B cell (primary cell): Measurements from ENCODE around the gene CCDC137. TPM values are rescaled to one million over a fixed set of nuclear protein-coding genes. Genes with fewer than 3 reads are reported as not detected.

Source experiments
- ATAC-seq: fragments of 200-7000 bp; cut with Tn5 transposase; one replicate; pipeline ENCODE4 v1.10.0; 2021; ENCODE audit warnings: low read depth, mild to moderate bottlenecking, moderate number of reproducible peaks, moderate library complexity
- CTCF ChIA-PET: fragments of 350-600 bp; sonication (Branson Sonifier 250); formaldehyde crosslinking; loops from one replicate; lab custom pipeline; 2021; ENCODE audit warnings: antibody characterized with exemption, inconsistent platforms; lab: Charles Lee
- POLR2A ChIA-PET: fragments of 350-600 bp; sonication (Branson Sonifier 250); formaldehyde crosslinking; loops from one replicate; lab custom pipeline; 2021; ENCODE audit warnings: antibody characterized with exemption; lab: Charles Lee
- DNase-seq: peaks from one replicate; pipeline ENCODE4 v3.0.0; 2013
- H2AFZ ChIP-seq: 2 replicates; pipeline ENCODE4 v1.6.1; 2012; ENCODE audit warnings: mild to moderate bottlenecking, low read depth, low read length; ENCODE audit not compliant: insufficient read depth, poor library complexity, severe bottlenecking
- H3K27ac ChIP-seq, 2 donors: 1 replicate in 1 of 2; 2 replicates in 1 of 2; pipeline ENCODE4 v1.5.1; 2012 to 2013; ENCODE audit warnings: low read length in 2 of 2, mild to moderate bottlenecking in 2 of 2, moderate library complexity in 1 of 2
- H3K27me3 ChIP-seq, 4 experiments: fragments of 200-600 bp in 1 of 4; sonication (generic) in 1 of 4; replicated peaks in 1 of 4; 1 replicate in 2 of 4; 2 replicates in 2 of 4; pipeline versions ENCODE4 v1.6.1 to v1.7.0; 2013 to 2016; ENCODE audit warnings: low read length in 3 of 4, mild to moderate bottlenecking in 2 of 4, mixed read lengths in 1 of 4, moderate library complexity in 1 of 4; ENCODE audit not compliant: insufficient read depth in 4 of 4, control insufficient read depth in 3 of 4; ENCODE audit errors: control extremely low read depth in 1 of 4
- H3K36me3 ChIP-seq, 2 experiments: replicated peaks in 1 of 2; 1 replicate in 1 of 2; 2 replicates in 1 of 2; pipeline versions ENCODE4 v1.6.1 to v1.7.1; 2013; ENCODE audit warnings: low read length in 1 of 2; ENCODE audit not compliant: insufficient read depth in 2 of 2, control insufficient read depth in 1 of 2; ENCODE audit errors: control extremely low read depth in 1 of 2, extremely low read depth in 1 of 2
- H3K4me1 ChIP-seq, 2 donors: fragments of 200-600 bp in 1 of 2; sonication (generic) in 1 of 2; 1 replicate in 1 of 2; 2 replicates in 1 of 2; pipeline versions ENCODE4 v1.5.1 to v1.6.1; 2013 to 2017; ENCODE audit warnings: low read length in 2 of 2; ENCODE audit not compliant: control insufficient read depth in 2 of 2, insufficient read depth in 2 of 2
- H3K4me2 ChIP-seq: replicated peaks from 2 replicates; pipeline ENCODE3; 2012; ENCODE audit warnings: mild to moderate bottlenecking, low read depth, low read length; ENCODE audit not compliant: poor library complexity, severe bottlenecking
- H3K4me3 ChIP-seq, 5 experiments: fragments of 200-600 bp in 1 of 5; sonication (generic) in 1 of 5; 1 replicate in 3 of 5; 2 replicates in 2 of 5; pipeline versions ENCODE4 v1.5.1 to v1.7.0; 2011 to 2016; ENCODE audit warnings: low read length in 4 of 5, mild to moderate bottlenecking in 4 of 5, low read depth in 2 of 5, control low read depth in 1 of 5, moderate library complexity in 1 of 5; ENCODE audit not compliant: insufficient read depth in 1 of 5; ENCODE audit errors: control extremely low read depth in 1 of 5, extremely low read depth in 1 of 5
- H3K79me2 ChIP-seq: fragments of 200-600 bp; sonication (generic); one replicate; pipeline ENCODE4 v1.6.0; 2016; ENCODE audit warnings: low read length; ENCODE audit not compliant: control insufficient read depth, insufficient read depth
- H3K9ac ChIP-seq: fragments of 200-600 bp; sonication (generic); 2 replicates; pipeline ENCODE4 v1.6.1; 2017; ENCODE audit warnings: mild to moderate bottlenecking, low read length, moderate library complexity
- H3K9me3 ChIP-seq, 3 donors: one replicate each; pipeline versions ENCODE4 v1.6.1 to v1.7.1; 2013; ENCODE audit warnings: low read length in 2 of 3; ENCODE audit not compliant: control insufficient read depth in 2 of 3, insufficient read depth in 1 of 3; ENCODE audit errors: control extremely low read depth in 1 of 3
- H4K20me1 ChIP-seq: 2 replicates; pipeline ENCODE4 v1.6.0; 2012; ENCODE audit warnings: mild to moderate bottlenecking, low read length; ENCODE audit not compliant: insufficient read depth, control insufficient read depth, poor library complexity, severe bottlenecking
- H3K27ac Mint-ChIP-seq: one replicate; pipeline ENCODE4 v1.8.0; 2021; ENCODE audit warnings: mixed read lengths
- H3K27me3 Mint-ChIP-seq: one replicate; pipeline ENCODE4 v1.8.0; 2021; ENCODE audit warnings: mixed read lengths
- H3K4me1 Mint-ChIP-seq: one replicate; pipeline ENCODE4 v1.8.0; 2021; ENCODE audit warnings: mixed read lengths
- H3K4me3 Mint-ChIP-seq: one replicate; pipeline ENCODE4 v1.8.0; 2021; ENCODE audit warnings: mixed read lengths
- H3K9me3 Mint-ChIP-seq: one replicate; pipeline ENCODE4 v1.8.0; 2022; ENCODE audit warnings: mixed read lengths; ENCODE audit not compliant: insufficient read depth
- EZH2 ChIP-seq: IDR thresholded peaks from 2 replicates; pipeline ENCODE4 v1.6.1; 2012; ENCODE audit warnings: borderline replicate concordance, low read depth, mild to moderate bottlenecking, moderate library complexity, low read length; ENCODE audit not compliant: insufficient read depth, poor library complexity, severe bottlenecking
- WGBS: methylation state at CpG from one replicate; pipeline ENCODE4 v1.1.5; 2013; ENCODE audit warnings: missing lambda C conversion rate; ENCODE audit not compliant: insufficient coverage; 5-methylcytosine and 5-hydroxymethylcytosine counted together
- intact Hi-C: fragments of 100-400 bp; cut with micrococcal nuclease; formaldehyde crosslinking; loops from one replicate; pipeline ENCODE4 v1.10.0; 2022
- polyA plus RNA-seq: library from polyadenylated mRNA; depleted of rRNA; stranded (reverse); fragments of >200 nt; gene quantifications from 2 replicates; pipeline ENCODE4 v1.2.3, GENCODE V29; 2012
- total RNA-seq, 2 donors: library from RNA; stranded (reverse); fragments of 120-200 nt in 1 of 2; gene quantifications; 1 replicate in 1 of 2; 2 replicates in 1 of 2; pipeline versions ENCODE4 v1.2.3 to v1.2.4, GENCODE V29; 2013 to 2022
- TF ChIP-seq, protein P1 (sequence below): fragments of 200-600 bp; IDR thresholded peaks from one replicate; pipeline ENCODE4 v1.8.0; 2022; ENCODE audit warnings: antibody characterized with exemption, mild to moderate bottlenecking

The CCDC137 gene
- total and polyA plus RNA-seq, 2 donors (not counting 1 experiment from before 2014, with no cell fraction given) = 18.8 to 36.0 TPM

- ChIA-PET POLR2A (no interaction called here), CTCF (no interaction called here)
- no peak for DNase-seq
- intact Hi-C loops = no loop called here
- WGBS = 97% methylated on average over 20 of the region's 20 CpGs
- Histone ChIP-seq H3K9ac (no peak overlapping the region), H3K36me3 (peaks cover 0 to 77% of the 10 kb centered on the region in 2 experiments), H3K4me1 (no peaks in the 10 kb centered on the region), H3K27me3 (no peaks in the 10 kb centered on the region), H3K9me3 (no peaks in the 10 kb centered on the region), H3K4me2 (no peak overlapping the region), H3K27ac (no peak overlapping the region), H4K20me1 (peaks cover 74% of the 10 kb centered on the region), H2AFZ (no peak overlapping the region), H3K4me3 (no peak overlapping the region), H3K79me2 (peaks cover 58% of the 10 kb centered on the region)
- no peak for ATAC-seq
- Mint-ChIP-seq H3K27me3 (no peaks in the 10 kb centered on the region), H3K27ac (no peak overlapping the region), H3K9me3 (no peaks in the 10 kb centered on the region), H3K4me3 (no peak overlapping the region), H3K4me1 (peaks cover 4% of the 10 kb centered on the region)
- TF ChIP-seq, protein P1, sequence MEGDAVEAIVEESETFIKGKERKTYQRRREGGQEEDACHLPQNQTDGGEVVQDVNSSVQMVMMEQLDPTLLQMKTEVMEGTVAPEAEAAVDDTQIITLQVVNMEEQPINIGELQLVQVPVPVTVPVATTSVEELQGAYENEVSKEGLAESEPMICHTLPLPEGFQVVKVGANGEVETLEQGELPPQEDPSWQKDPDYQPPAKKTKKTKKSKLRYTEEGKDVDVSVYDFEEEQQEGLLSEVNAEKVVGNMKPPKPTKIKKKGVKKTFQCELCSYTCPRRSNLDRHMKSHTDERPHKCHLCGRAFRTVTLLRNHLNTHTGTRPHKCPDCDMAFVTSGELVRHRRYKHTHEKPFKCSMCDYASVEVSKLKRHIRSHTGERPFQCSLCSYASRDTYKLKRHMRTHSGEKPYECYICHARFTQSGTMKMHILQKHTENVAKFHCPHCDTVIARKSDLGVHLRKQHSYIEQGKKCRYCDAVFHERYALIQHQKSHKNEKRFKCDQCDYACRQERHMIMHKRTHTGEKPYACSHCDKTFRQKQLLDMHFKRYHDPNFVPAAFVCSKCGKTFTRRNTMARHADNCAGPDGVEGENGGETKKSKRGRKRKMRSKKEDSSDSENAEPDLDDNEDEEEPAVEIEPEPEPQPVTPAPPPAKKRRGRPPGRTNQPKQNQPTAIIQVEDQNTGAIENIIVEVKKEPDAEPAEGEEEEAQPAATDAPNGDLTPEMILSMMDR = no peak
- no peak for TF ChIP-seq EZH2
Measured at GRCh38 chr17:81691608-81692007, 25.1 kb downstream of the CCDC137 start.

DNA sequence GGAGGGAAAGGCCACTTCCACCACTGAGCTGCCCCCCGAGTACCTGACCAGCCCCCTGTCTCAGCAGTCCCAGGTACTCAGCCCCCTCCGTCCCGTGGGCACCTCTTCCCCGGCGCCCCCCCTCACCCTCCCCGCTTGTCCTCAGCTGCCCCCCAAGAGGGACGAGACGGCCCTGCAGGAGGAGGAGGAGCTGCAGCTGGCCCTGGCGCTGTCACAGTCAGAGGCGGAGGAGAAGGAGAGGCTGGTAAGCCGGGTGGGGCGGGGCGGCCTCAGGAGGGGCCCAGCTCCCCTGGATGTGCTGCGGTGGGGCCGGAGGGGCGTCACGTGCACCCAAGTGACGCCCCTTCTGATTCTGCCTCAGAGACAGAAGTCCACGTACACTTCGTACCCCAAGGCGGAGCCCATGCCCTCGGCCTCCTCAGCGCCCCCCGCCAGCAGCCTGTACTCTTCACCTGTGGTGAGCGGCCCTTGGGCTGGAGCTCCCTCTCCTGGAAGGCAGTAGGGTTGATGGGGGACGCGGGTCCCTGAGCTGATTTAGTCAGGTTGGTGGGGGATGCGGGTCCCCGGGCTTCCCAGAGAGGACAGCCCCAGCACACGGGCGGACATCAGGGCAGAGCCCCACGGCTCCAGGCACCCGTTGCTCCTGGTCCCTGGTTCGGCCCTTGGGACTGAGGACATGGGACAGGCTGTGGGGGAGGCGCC is 27.1 kb downstream of the CCDC137 start:
- H3K9me3 Mint-ChIP-seq = no peaks in the 10 kb centered on the region
- Histone ChIP-seq H2AFZ (no peak overlapping the region), H3K9ac (no peak overlapping the region), H3K36me3 (peaks cover 0 to 75% of the 10 kb centered on the region in 2 experiments), H3K27ac (no peak overlapping the region), H3K79me2 (peaks cover 47% of the 10 kb centered on the region), H3K9me3 (no peaks in the 10 kb centered on the region), H3K27me3 (no peaks in the 10 kb centered on the region), H3K4me2 (no peak overlapping the region), H4K20me1 (peaks cover 59% of the 10 kb centered on the region), H3K4me3 (no peak overlapping the region), H3K4me1 (no peaks in the 10 kb centered on the region)
- DNase-seq = no peak
- POLR2A ChIA-PET = interaction anchor here (0.6 kb wide), 1 partner anchor 192 kb away, joined by 8 read pairs; no protein-coding TSS in a partner anchor
- 95% methylated on average over 25 of the region's 35 CpGs for WGBS
- no peak for ATAC-seq
- no peak overlapping the region for H3K27ac Mint-ChIP-seq
- H3K27me3 Mint-ChIP-seq = no peaks in the 10 kb centered on the region
- TF ChIP-seq EZH2 = no peak
- TF ChIP-seq, protein P1 = no peak
- CTCF ChIA-PET = no interaction called here
- H3K4me1 Mint-ChIP-seq = no peaks in the 10 kb centered on the region
- no peak overlapping the region for H3K4me3 Mint-ChIP-seq
- intact Hi-C loops = no loop called here
